ENCODE results near the gene ZMAT5.

ZMAT5 gene

GRCh38 chr22:29689206-29689879 lies 77.5 kb downstream of the ZMAT5 start:
- DNase-seq (ENCODE audit: low read depth in 2 of 2): no peak

GRCh38 chr22:29684244-29684643 lies 82.6 kb downstream of the ZMAT5 start:
- DNase-seq (ENCODE audit: low read depth in 2 of 2): no peak

GRCh38 chr22:29683536-29683935 lies 83.3 kb downstream of the ZMAT5 start:
- DNase-seq (ENCODE audit: low read depth in 2 of 2): no peak

All from stimulated activated CD4-positive, alpha-beta T cell treated with anti-CD3 and anti-CD28 coated beads, Interleukin-12 subunit alpha, Interleukin-12 subunit beta, amount 100 ng/mL, for 24 hours (primary cell).